Keratinocyte (primary cell): Measurements from ENCODE around the gene DHRS4.
"Not testable (repeated sequence)": the region's sequence is repeated elsewhere in the genome, so short reads cannot be mapped to it uniquely, and the experiment has no call there.

Source experiments
- CTCF ChIP-seq, 3 experiments: IDR thresholded peaks in 1 of 3; conservative IDR thresholded peaks in 1 of 3; optimal IDR thresholded peaks in 1 of 3; 2 replicates in 2 of 3; 3 replicates in 1 of 3; pipeline versions ENCODE3 to v1.5.1; 2011; ENCODE audit warnings: low read length in 3 of 3, mild to moderate bottlenecking in 3 of 3, moderate library complexity in 2 of 3, control low read depth in 1 of 3, inconsistent platforms in 1 of 3; ENCODE audit not compliant: insufficient read depth in 2 of 3; ENCODE audit errors: extremely low read depth in 1 of 3
- EZH2 ChIP-seq: IDR thresholded peaks from one replicate; pipeline ENCODE4 v1.6.1; 2012; ENCODE audit warnings: inconsistent platforms, mild to moderate bottlenecking, low read length, moderate library complexity

- not testable (repeated sequence) for TF ChIP-seq EZH2; CTCF (optimal IDR thresholded peaks at IDR 0.05 in 1 of 3, IDR thresholded peaks at IDR 0.05 in 1 of 3, conservative IDR thresholded peaks at IDR 0.05 in 1 of 3; ENCODE audit: extremely low read depth in 1 of 3, insufficient read depth in 2 of 3, low read length in 3 of 3)
These were observed 8.1 kb downstream of the DHRS4 start for GRCh38 chr14:23961704-23962103.
